SH-SY5Y (cell line): ENCODE measurements around the gene NKAIN2.

Source experiments
- GATA2 ChIP-seq: IDR thresholded peaks from 2 replicates; pipeline ENCODE4 v1.6.1; 2011; ENCODE audit warnings: mild to moderate bottlenecking, low read depth, low read length
- GATA3 ChIP-seq: IDR thresholded peaks from 2 replicates; pipeline ENCODE4 v1.6.1; 2011; ENCODE audit warnings: low read depth, mild to moderate bottlenecking, low read length, moderate library complexity

DNA sequence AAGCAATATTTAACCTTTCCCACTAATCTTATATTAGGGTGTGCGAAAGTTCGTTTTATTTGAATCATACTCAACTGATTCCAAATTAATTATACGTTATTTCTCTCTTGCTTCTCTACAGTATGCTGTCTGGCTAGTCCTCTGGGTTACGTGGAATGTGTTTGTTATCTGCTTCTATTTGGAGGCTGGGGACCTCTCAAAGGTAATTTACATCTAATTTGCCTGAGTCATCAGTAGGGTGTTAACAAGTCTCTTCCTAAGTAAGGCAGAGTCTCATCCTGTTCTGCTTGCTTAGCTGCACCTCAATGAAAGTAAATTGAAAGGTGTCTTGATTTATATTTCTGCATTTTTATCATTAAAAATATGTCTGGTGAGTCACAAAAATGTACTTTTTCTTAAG, 551.5 kb downstream of the NKAIN2 start:
- no peak for TF ChIP-seq GATA3
- no peak for TF ChIP-seq GATA2
